Activated B cell treated with CpG ODN at 0.5 μM for 24 hours (primary cell): Measurements from ENCODE around the gene COA7. TPM values are rescaled to one million over a fixed set of nuclear protein-coding genes. Genes with fewer than 3 reads are reported as not detected.
"Not testable (repeated sequence)": the region's sequence is repeated elsewhere in the genome, so short reads cannot be mapped to it uniquely, and the experiment has no call there.

ENCODE experiments used
- ATAC-seq: fragments of 200-7000 bp; cut with Tn5 transposase; one replicate; pipeline ENCODE4 v1.10.0; 2021; ENCODE audit warnings: low read depth, mild to moderate bottlenecking, moderate library complexity
- CTCF ChIA-PET: fragments of 350-600 bp; sonication (Branson Sonifier 250); formaldehyde crosslinking; loops from one replicate; lab custom pipeline; 2021; ENCODE audit warnings: antibody characterized with exemption; lab: Charles Lee
- POLR2A ChIA-PET: fragments of 350-600 bp; sonication (Branson Sonifier 250); formaldehyde crosslinking; loops from one replicate; lab custom pipeline; 2021; ENCODE audit warnings: antibody characterized with exemption; lab: Charles Lee
- DNase-seq: peaks from one replicate; pipeline ENCODE4 v3.0.0; 2022
- H3K27ac Mint-ChIP-seq: one replicate; pipeline ENCODE4 v1.8.0; 2020; ENCODE audit warnings: mixed read lengths
- H3K27me3 Mint-ChIP-seq: one replicate; pipeline ENCODE4 v1.8.0; 2021; ENCODE audit warnings: mixed read lengths
- H3K36me3 Mint-ChIP-seq: one replicate; pipeline ENCODE4 v1.8.0; 2021; ENCODE audit warnings: low read depth, mixed read lengths
- H3K4me1 Mint-ChIP-seq: one replicate; pipeline ENCODE4 v1.8.0; 2021; ENCODE audit warnings: mixed read lengths
- H3K4me3 Mint-ChIP-seq: one replicate; pipeline ENCODE4 v1.8.0; 2020; ENCODE audit warnings: mild to moderate bottlenecking, mixed read lengths
- H3K9me3 Mint-ChIP-seq: one replicate; pipeline ENCODE4 v1.8.0; 2020; ENCODE audit warnings: mixed read lengths
- intact Hi-C: fragments of 100-400 bp; cut with micrococcal nuclease; formaldehyde crosslinking; loops from one replicate; pipeline ENCODE4 v1.15.1; 2024
- total RNA-seq: library from RNA; stranded (reverse); gene quantifications from 2 replicates; pipeline ENCODE4 v1.2.3, GENCODE V29; 2022
- TF ChIP-seq, protein P1 (sequence below): fragments of 200-600 bp; IDR thresholded peaks from one replicate; pipeline ENCODE4 v1.8.0; 2022; ENCODE audit warnings: antibody characterized with exemption, mild to moderate bottlenecking

COA7 gene
- total RNA-seq, 1 donor from 2014 or later = 23.6 TPM

DNA sequence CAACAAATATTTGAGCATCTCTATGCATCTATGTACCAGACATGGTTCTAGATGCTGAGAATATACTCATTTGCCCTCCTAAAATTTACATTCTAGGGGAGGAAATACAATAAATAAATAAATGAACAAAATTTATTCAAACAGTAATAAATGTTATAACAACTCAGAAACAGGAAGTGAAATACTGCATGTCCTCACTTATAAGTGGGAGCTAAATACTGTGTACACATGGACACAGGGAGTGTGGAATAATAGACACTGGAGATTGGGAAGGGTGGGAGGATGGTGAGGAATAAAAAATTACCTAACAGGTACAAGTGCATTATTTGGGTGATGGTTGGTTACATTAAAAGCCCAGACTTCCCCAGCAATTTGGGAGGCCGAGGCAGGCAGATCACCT, 4.3 kb downstream of the COA7 start:
- Mint-ChIP-seq H3K9me3 (no peaks in the 10 kb centered on the region), H3K27me3 (no peaks in the 10 kb centered on the region), H3K4me3 (no peak overlapping the region), H3K27ac (no peak overlapping the region), H3K4me1 (peaks cover 21% of the 10 kb centered on the region), H3K36me3 (peaks cover 25% of the 10 kb centered on the region)
- CTCF ChIA-PET = no interaction called here
- intact Hi-C loops = no loop called here
- TF ChIP-seq, protein P1, sequence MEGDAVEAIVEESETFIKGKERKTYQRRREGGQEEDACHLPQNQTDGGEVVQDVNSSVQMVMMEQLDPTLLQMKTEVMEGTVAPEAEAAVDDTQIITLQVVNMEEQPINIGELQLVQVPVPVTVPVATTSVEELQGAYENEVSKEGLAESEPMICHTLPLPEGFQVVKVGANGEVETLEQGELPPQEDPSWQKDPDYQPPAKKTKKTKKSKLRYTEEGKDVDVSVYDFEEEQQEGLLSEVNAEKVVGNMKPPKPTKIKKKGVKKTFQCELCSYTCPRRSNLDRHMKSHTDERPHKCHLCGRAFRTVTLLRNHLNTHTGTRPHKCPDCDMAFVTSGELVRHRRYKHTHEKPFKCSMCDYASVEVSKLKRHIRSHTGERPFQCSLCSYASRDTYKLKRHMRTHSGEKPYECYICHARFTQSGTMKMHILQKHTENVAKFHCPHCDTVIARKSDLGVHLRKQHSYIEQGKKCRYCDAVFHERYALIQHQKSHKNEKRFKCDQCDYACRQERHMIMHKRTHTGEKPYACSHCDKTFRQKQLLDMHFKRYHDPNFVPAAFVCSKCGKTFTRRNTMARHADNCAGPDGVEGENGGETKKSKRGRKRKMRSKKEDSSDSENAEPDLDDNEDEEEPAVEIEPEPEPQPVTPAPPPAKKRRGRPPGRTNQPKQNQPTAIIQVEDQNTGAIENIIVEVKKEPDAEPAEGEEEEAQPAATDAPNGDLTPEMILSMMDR = no peak
- POLR2A ChIA-PET = no interaction called here
- DNase-seq = no peak
- no peak for ATAC-seq

DNA sequence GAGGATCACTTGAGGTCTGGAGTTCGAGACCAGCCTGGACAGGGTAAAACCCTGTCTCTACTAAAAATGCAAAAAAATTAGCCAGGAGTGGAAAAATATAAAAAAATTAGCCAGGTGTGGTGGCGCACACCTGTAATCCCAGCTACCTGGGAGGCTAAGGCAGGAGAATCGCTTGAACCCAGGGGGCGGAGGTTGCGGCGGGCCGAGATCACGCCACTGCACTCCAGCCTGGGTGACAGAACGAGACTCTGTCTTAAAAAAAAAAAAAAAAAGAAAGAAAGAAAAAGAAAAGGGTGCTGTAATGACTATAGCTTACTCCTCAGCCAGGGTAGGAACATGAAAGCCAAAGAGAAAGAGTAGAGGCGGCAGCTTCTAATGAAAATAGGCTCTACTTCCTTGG, 4.8 kb downstream of the COA7 start:
- POLR2A ChIA-PET, H3K4me3 Mint-ChIP-seq, H3K9me3 Mint-ChIP-seq, DNase-seq, ATAC-seq, H3K27ac Mint-ChIP-seq, intact Hi-C loops, H3K27me3 Mint-ChIP-seq, CTCF ChIA-PET: not testable (repeated sequence)
- peaks cover 16% of the 10 kb centered on the region for H3K4me1 Mint-ChIP-seq
- peaks cover 27% of the 10 kb centered on the region for H3K36me3 Mint-ChIP-seq

DNA sequence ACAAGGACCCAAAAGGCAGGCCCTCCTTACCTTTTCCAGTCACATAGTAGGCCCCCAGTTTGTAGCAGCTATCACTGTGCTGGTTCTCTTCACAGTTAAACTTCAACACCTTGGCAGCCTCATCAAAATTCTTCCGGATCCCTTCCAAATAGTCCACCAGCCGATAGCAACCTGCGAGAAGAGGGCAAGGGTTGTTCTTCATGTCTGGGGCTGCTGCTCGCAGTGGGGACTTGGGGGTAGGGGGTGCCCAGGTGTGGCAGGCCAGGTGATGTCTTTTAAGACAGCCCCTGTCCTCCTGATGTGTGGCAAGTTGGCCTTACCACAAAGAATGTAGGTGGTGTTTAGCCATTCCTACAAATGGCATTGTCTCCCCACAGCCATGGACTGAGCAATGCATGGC, 5.5 kb downstream of the COA7 start:
- DNase-seq (no peak), ATAC-seq (no peak)
- ChIA-PET CTCF (no interaction called here), POLR2A (no interaction called here)
- H3K36me3 Mint-ChIP-seq = peaks cover 29% of the 10 kb centered on the region
- TF ChIP-seq, protein P1 = no peak
- intact Hi-C loops = no loop called here
- no peaks in the 10 kb centered on the region for H3K9me3 Mint-ChIP-seq
- H3K27me3 Mint-ChIP-seq = no peaks in the 10 kb centered on the region
- H3K27ac Mint-ChIP-seq = no peak overlapping the region
- peaks cover 12% of the 10 kb centered on the region for H3K4me1 Mint-ChIP-seq
- no peak overlapping the region for H3K4me3 Mint-ChIP-seq

DNA sequence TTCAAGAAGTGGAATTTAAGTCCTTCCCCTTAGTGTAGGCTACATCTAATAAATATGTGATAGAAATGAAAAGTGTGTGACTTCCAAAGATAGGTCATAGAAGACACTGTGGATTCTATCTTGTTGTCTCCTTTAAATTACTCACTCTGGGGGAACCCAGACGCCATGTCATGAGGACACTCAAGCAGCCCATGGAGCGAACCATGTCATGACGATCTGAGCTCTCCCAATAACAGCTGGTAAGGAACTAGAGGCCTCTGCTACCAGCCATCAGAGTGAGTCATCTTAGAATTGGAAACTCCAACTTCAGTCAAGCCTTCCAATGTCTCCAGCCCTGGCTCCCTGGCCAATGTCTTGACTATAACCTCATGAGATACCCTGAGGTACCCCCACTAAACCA, 6.3 kb downstream of the COA7 start:
- Mint-ChIP-seq H3K4me3 (no peak overlapping the region), H3K36me3 (peaks cover 37% of the 10 kb centered on the region), H3K27ac (no peak overlapping the region), H3K9me3 (no peaks in the 10 kb centered on the region), H3K27me3 (no peaks in the 10 kb centered on the region), H3K4me1 (peaks cover 9% of the 10 kb centered on the region)
- no peak for DNase-seq
- no peak for ATAC-seq
- ChIA-PET CTCF (no interaction called here), POLR2A (no interaction called here)
- intact Hi-C loops = no loop called here
- TF ChIP-seq, protein P1 = no peak

DNA sequence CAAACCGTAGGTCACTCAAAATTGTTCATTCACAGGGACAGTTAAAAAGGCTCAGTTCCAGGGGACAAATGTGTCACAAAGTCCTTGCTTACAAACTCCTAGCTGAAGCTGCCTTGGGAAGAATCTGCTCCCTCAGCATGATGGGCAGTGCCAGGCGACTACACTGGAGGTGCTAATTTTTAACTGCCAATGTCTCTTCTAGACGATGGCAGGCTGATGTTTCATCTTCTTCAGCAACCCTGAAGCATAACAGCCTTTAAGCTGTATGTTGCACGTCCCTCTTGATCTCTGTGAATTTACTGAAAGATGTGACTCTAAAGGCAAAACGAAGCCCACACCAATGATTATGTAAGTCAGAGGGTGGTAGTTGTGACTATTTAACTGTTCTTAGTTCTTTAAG, 11.3 kb downstream of the COA7 start:
- Mint-ChIP-seq H3K9me3 (no peaks in the 10 kb centered on the region), H3K4me3 (no peak overlapping the region), H3K27ac (peak overlapping the region; percentile 73), H3K4me1 (peaks cover 27% of the 10 kb centered on the region), H3K27me3 (no peaks in the 10 kb centered on the region), H3K36me3 (peaks cover 45% of the 10 kb centered on the region)
- intact Hi-C loops = loop anchor here (1.0 to 10.0 kb wide), 9 partner anchors 28 to 560 kb away; partner anchors contain the start of genes CC2D1B, ORC1, PRPF38A and ZFYVE9
- TF ChIP-seq, protein P1 = no peak
- POLR2A ChIA-PET = interaction anchor here (0.7 to 3.4 kb wide), 8 partner anchors 16 to 632 kb away, joined by 3 to 26 read pairs (median 4); partner anchors contain the start of genes SHISAL2A, TUT4 and TXNDC12
- ATAC-seq (no peak), DNase-seq (no peak)
- CTCF ChIA-PET = interaction anchor here (0.7 to 3.6 kb wide), 10 partner anchors 45 to 322 kb away, joined by 3 to 11 read pairs (median 4); partner anchors contain the start of genes CC2D1B, ORC1, PRPF38A and SHISAL2A

DNA sequence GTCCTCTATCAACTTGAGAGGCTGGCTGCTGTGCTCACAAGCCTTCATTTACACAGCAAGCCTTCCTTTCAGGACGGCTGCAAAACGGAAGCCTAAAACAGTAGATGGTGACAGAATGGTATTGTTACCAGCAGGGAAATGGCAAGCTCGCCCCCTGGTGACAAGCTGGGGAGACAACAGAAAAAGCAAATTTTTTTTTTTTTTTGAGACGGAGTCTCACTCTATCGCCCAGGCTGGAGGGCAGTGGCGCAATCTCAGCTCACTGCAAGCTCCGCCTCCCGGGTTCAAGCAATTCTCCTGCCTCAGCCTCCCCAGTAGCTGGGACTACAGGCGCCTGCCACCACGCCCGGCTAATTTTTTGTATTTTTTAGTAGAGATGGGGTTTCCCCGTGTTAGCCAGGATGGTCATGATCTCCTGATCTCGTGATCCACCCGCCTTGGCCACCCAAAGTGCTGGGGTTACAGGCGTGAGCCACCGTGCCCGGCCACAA, 11.8 kb downstream of the COA7 start:
- ChIA-PET CTCF (interaction anchor here (0.7 to 3.6 kb wide), 12 partner anchors 20 to 322 kb away, joined by 3 to 11 read pairs (median 4); partner anchors contain the start of genes CC2D1B, ORC1, PRPF38A and SHISAL2A), POLR2A (interaction anchor here (0.6 to 3.4 kb wide), 12 partner anchors 15 to 631 kb away, joined by 3 to 26 read pairs (median 4); partner anchors contain the start of genes SHISAL2A, TUT4 and TXNDC12)
- intact Hi-C loops = loop anchor here (1.0 to 10.0 kb wide), 9 partner anchors 28 to 559 kb away; partner anchors contain the start of genes CC2D1B, ORC1, PRPF38A and ZFYVE9
- peaks cover 27% of the 10 kb centered on the region for H3K4me1 Mint-ChIP-seq
- ATAC-seq = peak; percentile 95
- peak overlapping the region; percentile 73 for H3K27ac Mint-ChIP-seq
- H3K27me3 Mint-ChIP-seq, H3K9me3 Mint-ChIP-seq: not testable (repeated sequence)
- H3K4me3 Mint-ChIP-seq = peak overlapping the region; percentile 21
- H3K36me3 Mint-ChIP-seq = peaks cover 42% of the 10 kb centered on the region
- peak; percentile 60 for DNase-seq
